Measurements from ENCODE around the gene HSD17B1.

Gene HSD17B1

DNA sequence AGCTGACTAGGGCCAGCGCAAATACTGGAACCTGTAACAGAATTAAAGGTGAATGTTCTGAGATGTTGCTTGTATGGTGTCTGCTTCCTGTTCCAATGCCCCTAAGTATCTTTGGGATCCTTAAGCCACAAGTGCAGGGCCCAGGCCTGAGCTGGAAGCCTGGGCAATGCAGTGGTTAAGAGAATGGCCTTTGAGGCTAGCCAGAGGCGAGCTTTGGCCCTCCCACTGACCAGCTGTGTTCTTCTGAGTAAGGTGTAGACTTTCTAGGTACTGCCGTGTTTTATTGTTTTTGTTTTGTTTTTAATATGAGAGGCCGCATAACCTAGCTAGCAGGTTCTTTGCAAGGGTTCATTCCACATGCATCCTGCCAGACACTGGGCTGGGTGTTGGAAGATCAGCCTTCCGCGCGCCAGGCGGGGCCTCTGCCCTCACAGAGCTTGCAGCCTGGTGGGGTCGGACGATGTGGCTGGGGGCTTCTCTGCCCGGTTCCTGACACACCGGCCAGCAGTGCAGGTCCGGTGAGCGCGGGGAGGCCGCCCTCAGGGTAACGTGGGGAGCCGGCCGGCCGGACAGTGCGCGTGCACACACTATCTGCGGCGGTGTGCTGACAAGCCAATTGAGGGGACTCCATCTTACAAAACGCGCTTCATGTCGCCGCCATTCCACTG lies 13.6 kb downstream of the HSD17B1 start:
- no peak for DNase-seq (ENCODE audit: extremely low read depth, low read depth)
- TF ChIP-seq CTCF (IDR thresholded peaks at IDR 0.05; ENCODE audit: low read depth, low read length, missing control alignments): no peak
- H3K4me3 ChIP-seq (replicated peaks; ENCODE audit: low read depth, low read length): peak overlapping the region; percentile 80

DNA sequence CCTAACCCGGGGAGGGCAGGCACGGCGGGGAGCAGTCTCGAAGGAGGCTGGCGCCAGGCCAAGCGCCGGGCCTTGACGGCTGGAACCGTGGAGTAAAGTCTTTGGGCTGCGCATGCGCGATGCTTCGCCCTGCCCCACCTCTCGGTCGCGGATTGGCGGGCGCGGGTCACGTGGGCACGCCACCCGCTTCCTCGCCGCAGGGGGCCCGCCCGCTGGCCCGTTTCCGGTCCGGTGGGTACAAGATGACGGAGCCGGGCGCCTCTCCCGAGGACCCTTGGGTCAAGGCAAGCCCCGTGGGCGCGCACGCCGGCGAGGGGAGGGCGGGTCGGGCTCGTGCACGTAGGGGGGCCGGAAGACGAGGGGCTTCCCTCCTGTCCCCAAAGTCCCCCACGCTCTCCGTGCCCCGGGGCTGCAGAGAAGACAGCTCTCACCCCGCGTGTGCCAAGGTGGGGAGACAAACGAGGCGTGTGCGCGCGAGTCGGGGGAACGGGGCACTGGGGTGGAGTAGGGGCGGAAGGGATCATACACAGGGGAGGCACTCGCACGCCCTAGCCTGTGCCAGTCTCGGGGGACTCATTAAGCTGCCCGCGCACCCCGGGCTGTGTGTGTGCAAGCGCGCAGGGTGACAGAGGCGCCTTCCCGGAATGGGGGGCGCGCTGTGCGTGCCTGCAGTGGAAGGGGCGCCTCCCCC lies 14.3 kb downstream of the HSD17B1 start, which contains the start of gene MLX:
Gene MLX (plus strand): TSS at position 218 of the 691 bp plus-strand sequence. CDS start 25 bp downstream, at position 243.
- DNase-seq (ENCODE audit: extremely low read depth, low read depth): peak; percentile 61
- H3K4me3 ChIP-seq (replicated peaks; ENCODE audit: low read depth, low read length): peak within 1 kb of the TSS; percentile 80
- TF ChIP-seq CTCF (IDR thresholded peaks at IDR 0.05; ENCODE audit: low read depth, low read length, missing control alignments): no peak

GRCh38 chr17:42568341-42569111 lies 15.8 kb downstream of the HSD17B1 start:
- no peak for DNase-seq (ENCODE audit: extremely low read depth, low read depth)
- no peak for TF ChIP-seq CTCF (IDR thresholded peaks at IDR 0.05; ENCODE audit: low read depth, low read length, missing control alignments)
- peak overlapping the region; percentile 80; the same call in 1 of the 2 replicates for H3K4me3 ChIP-seq (replicated peaks; ENCODE audit: low read depth, low read length)

GRCh38 chr17:42571435-42572225 lies 18.9 kb downstream of the HSD17B1 start:
- no peak overlapping the region for H3K4me3 ChIP-seq (replicated peaks; ENCODE audit: low read depth, low read length)
- no peak for DNase-seq (ENCODE audit: extremely low read depth, low read depth)
- no peak for TF ChIP-seq CTCF (IDR thresholded peaks at IDR 0.05; ENCODE audit: low read depth, low read length, missing control alignments)

GRCh38 chr17:42573095-42573494 lies 20.4 kb downstream of the HSD17B1 start:
- DNase-seq (ENCODE audit: extremely low read depth, low read depth): no peak
- TF ChIP-seq CTCF (IDR thresholded peaks at IDR 0.05; ENCODE audit: low read depth, low read length, missing control alignments): no peak
- H3K4me3 ChIP-seq (replicated peaks; ENCODE audit: low read depth, low read length): no peak overlapping the region

- no peak overlapping the region for H3K4me3 ChIP-seq (replicated peaks; ENCODE audit: low read depth, low read length)
- no peak for TF ChIP-seq CTCF (IDR thresholded peaks at IDR 0.05; ENCODE audit: low read depth, low read length, missing control alignments)
- no peak for DNase-seq (ENCODE audit: extremely low read depth, low read depth)
Measured at GRCh38 chr17:42574463-42574862, 21.7 kb downstream of the HSD17B1 start.
